B cell (primary cell): ENCODE measurements around the gene NCK2. TPM values are rescaled to one million over a fixed set of nuclear protein-coding genes. Genes with fewer than 3 reads are reported as not detected.

Experiments used
- ATAC-seq: fragments of 200-7000 bp; cut with Tn5 transposase; one replicate; pipeline ENCODE4 v1.10.0; 2021; ENCODE audit warnings: low read depth, mild to moderate bottlenecking, moderate number of reproducible peaks, moderate library complexity
- CTCF ChIA-PET: fragments of 350-600 bp; sonication (Branson Sonifier 250); formaldehyde crosslinking; loops from one replicate; lab custom pipeline; 2021; ENCODE audit warnings: antibody characterized with exemption, inconsistent platforms; lab: Charles Lee
- POLR2A ChIA-PET: fragments of 350-600 bp; sonication (Branson Sonifier 250); formaldehyde crosslinking; loops from one replicate; lab custom pipeline; 2021; ENCODE audit warnings: antibody characterized with exemption; lab: Charles Lee
- DNase-seq: peaks from one replicate; pipeline ENCODE4 v3.0.0; 2013
- H2AFZ ChIP-seq: 2 replicates; pipeline ENCODE4 v1.6.1; 2012; ENCODE audit warnings: mild to moderate bottlenecking, low read depth, low read length; ENCODE audit not compliant: insufficient read depth, poor library complexity, severe bottlenecking
- H3K27ac ChIP-seq, 2 donors: 1 replicate in 1 of 2; 2 replicates in 1 of 2; pipeline ENCODE4 v1.5.1; 2012 to 2013; ENCODE audit warnings: low read length in 2 of 2, mild to moderate bottlenecking in 2 of 2, moderate library complexity in 1 of 2
- H3K27me3 ChIP-seq, 4 experiments: fragments of 200-600 bp in 1 of 4; sonication (generic) in 1 of 4; replicated peaks in 1 of 4; 1 replicate in 2 of 4; 2 replicates in 2 of 4; pipeline versions ENCODE4 v1.6.1 to v1.7.0; 2013 to 2016; ENCODE audit warnings: low read length in 3 of 4, mild to moderate bottlenecking in 2 of 4, mixed read lengths in 1 of 4, moderate library complexity in 1 of 4; ENCODE audit not compliant: insufficient read depth in 4 of 4, control insufficient read depth in 3 of 4; ENCODE audit errors: control extremely low read depth in 1 of 4
- H3K36me3 ChIP-seq, 2 experiments: replicated peaks in 1 of 2; 1 replicate in 1 of 2; 2 replicates in 1 of 2; pipeline versions ENCODE4 v1.6.1 to v1.7.1; 2013; ENCODE audit warnings: low read length in 1 of 2; ENCODE audit not compliant: insufficient read depth in 2 of 2, control insufficient read depth in 1 of 2; ENCODE audit errors: control extremely low read depth in 1 of 2, extremely low read depth in 1 of 2
- H3K4me1 ChIP-seq, 2 donors: fragments of 200-600 bp in 1 of 2; sonication (generic) in 1 of 2; 1 replicate in 1 of 2; 2 replicates in 1 of 2; pipeline versions ENCODE4 v1.5.1 to v1.6.1; 2013 to 2017; ENCODE audit warnings: low read length in 2 of 2; ENCODE audit not compliant: control insufficient read depth in 2 of 2, insufficient read depth in 2 of 2
- H3K4me2 ChIP-seq: replicated peaks from 2 replicates; pipeline ENCODE3; 2012; ENCODE audit warnings: mild to moderate bottlenecking, low read depth, low read length; ENCODE audit not compliant: poor library complexity, severe bottlenecking
- H3K4me3 ChIP-seq, 5 experiments: fragments of 200-600 bp in 1 of 5; sonication (generic) in 1 of 5; 1 replicate in 3 of 5; 2 replicates in 2 of 5; pipeline versions ENCODE4 v1.5.1 to v1.7.0; 2011 to 2016; ENCODE audit warnings: low read length in 4 of 5, mild to moderate bottlenecking in 4 of 5, low read depth in 2 of 5, control low read depth in 1 of 5, moderate library complexity in 1 of 5; ENCODE audit not compliant: insufficient read depth in 1 of 5; ENCODE audit errors: control extremely low read depth in 1 of 5, extremely low read depth in 1 of 5
- H3K79me2 ChIP-seq: fragments of 200-600 bp; sonication (generic); one replicate; pipeline ENCODE4 v1.6.0; 2016; ENCODE audit warnings: low read length; ENCODE audit not compliant: control insufficient read depth, insufficient read depth
- H3K9ac ChIP-seq: fragments of 200-600 bp; sonication (generic); 2 replicates; pipeline ENCODE4 v1.6.1; 2017; ENCODE audit warnings: mild to moderate bottlenecking, low read length, moderate library complexity
- H3K9me3 ChIP-seq, 3 donors: one replicate each; pipeline versions ENCODE4 v1.6.1 to v1.7.1; 2013; ENCODE audit warnings: low read length in 2 of 3; ENCODE audit not compliant: control insufficient read depth in 2 of 3, insufficient read depth in 1 of 3; ENCODE audit errors: control extremely low read depth in 1 of 3
- H4K20me1 ChIP-seq: 2 replicates; pipeline ENCODE4 v1.6.0; 2012; ENCODE audit warnings: mild to moderate bottlenecking, low read length; ENCODE audit not compliant: insufficient read depth, control insufficient read depth, poor library complexity, severe bottlenecking
- H3K27ac Mint-ChIP-seq: one replicate; pipeline ENCODE4 v1.8.0; 2021; ENCODE audit warnings: mixed read lengths
- H3K27me3 Mint-ChIP-seq: one replicate; pipeline ENCODE4 v1.8.0; 2021; ENCODE audit warnings: mixed read lengths
- H3K4me1 Mint-ChIP-seq: one replicate; pipeline ENCODE4 v1.8.0; 2021; ENCODE audit warnings: mixed read lengths
- H3K4me3 Mint-ChIP-seq: one replicate; pipeline ENCODE4 v1.8.0; 2021; ENCODE audit warnings: mixed read lengths
- H3K9me3 Mint-ChIP-seq: one replicate; pipeline ENCODE4 v1.8.0; 2022; ENCODE audit warnings: mixed read lengths; ENCODE audit not compliant: insufficient read depth
- EZH2 ChIP-seq: IDR thresholded peaks from 2 replicates; pipeline ENCODE4 v1.6.1; 2012; ENCODE audit warnings: borderline replicate concordance, low read depth, mild to moderate bottlenecking, moderate library complexity, low read length; ENCODE audit not compliant: insufficient read depth, poor library complexity, severe bottlenecking
- WGBS: methylation state at CpG from one replicate; pipeline ENCODE4 v1.1.5; 2013; ENCODE audit warnings: missing lambda C conversion rate; ENCODE audit not compliant: insufficient coverage; 5-methylcytosine and 5-hydroxymethylcytosine counted together
- intact Hi-C: fragments of 100-400 bp; cut with micrococcal nuclease; formaldehyde crosslinking; loops from one replicate; pipeline ENCODE4 v1.10.0; 2022
- polyA plus RNA-seq: library from polyadenylated mRNA; depleted of rRNA; stranded (reverse); fragments of >200 nt; gene quantifications from 2 replicates; pipeline ENCODE4 v1.2.3, GENCODE V29; 2012
- total RNA-seq, 2 donors: library from RNA; stranded (reverse); fragments of 120-200 nt in 1 of 2; gene quantifications; 1 replicate in 1 of 2; 2 replicates in 1 of 2; pipeline versions ENCODE4 v1.2.3 to v1.2.4, GENCODE V29; 2013 to 2022
- TF ChIP-seq, protein P1 (sequence below): fragments of 200-600 bp; IDR thresholded peaks from one replicate; pipeline ENCODE4 v1.8.0; 2022; ENCODE audit warnings: antibody characterized with exemption, mild to moderate bottlenecking

Gene NCK2
- total and polyA plus RNA-seq, 2 donors (not counting 1 experiment from before 2014, with no cell fraction given): 64.2 to 72.3 TPM

GRCh38 chr2:105934467-105934866 lies 189.8 kb downstream of the NCK2 start:
- no peak overlapping the region for H3K4me3 Mint-ChIP-seq
- CTCF ChIA-PET: no interaction called here
- H4K20me1 ChIP-seq: no peaks in the 10 kb centered on the region

GRCh38 chr2:105935063-105935462 lies 190.4 kb downstream of the NCK2 start:
- no peaks in the 10 kb centered on the region for H3K36me3 ChIP-seq
- Mint-ChIP-seq H3K27ac (no peak overlapping the region), H3K27me3 (no peaks in the 10 kb centered on the region), H3K4me1 (no peaks in the 10 kb centered on the region), H3K4me3 (no peak overlapping the region), H3K9me3 (peaks cover 6% of the 10 kb centered on the region)
- intact Hi-C loops: no loop called here
- WGBS: 70% methylated on average over 1 of the region's 3 CpGs
- no peaks in the 10 kb centered on the region for H4K20me1 ChIP-seq
- no peak for TF ChIP-seq EZH2
- TF ChIP-seq, protein P1, sequence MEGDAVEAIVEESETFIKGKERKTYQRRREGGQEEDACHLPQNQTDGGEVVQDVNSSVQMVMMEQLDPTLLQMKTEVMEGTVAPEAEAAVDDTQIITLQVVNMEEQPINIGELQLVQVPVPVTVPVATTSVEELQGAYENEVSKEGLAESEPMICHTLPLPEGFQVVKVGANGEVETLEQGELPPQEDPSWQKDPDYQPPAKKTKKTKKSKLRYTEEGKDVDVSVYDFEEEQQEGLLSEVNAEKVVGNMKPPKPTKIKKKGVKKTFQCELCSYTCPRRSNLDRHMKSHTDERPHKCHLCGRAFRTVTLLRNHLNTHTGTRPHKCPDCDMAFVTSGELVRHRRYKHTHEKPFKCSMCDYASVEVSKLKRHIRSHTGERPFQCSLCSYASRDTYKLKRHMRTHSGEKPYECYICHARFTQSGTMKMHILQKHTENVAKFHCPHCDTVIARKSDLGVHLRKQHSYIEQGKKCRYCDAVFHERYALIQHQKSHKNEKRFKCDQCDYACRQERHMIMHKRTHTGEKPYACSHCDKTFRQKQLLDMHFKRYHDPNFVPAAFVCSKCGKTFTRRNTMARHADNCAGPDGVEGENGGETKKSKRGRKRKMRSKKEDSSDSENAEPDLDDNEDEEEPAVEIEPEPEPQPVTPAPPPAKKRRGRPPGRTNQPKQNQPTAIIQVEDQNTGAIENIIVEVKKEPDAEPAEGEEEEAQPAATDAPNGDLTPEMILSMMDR: no peak
- H3K4me2 ChIP-seq: no peak overlapping the region
- H3K4me3 ChIP-seq: no peak overlapping the region
- DNase-seq (no peak), ATAC-seq (no peak)
- H3K79me2 ChIP-seq: no peaks in the 10 kb centered on the region
- no peaks in the 10 kb centered on the region for H3K27me3 ChIP-seq
- H3K9ac ChIP-seq: no peak overlapping the region
- ChIA-PET POLR2A (no interaction called here), CTCF (no interaction called here)
- no peak overlapping the region for H2AFZ ChIP-seq
- no peak overlapping the region for H3K27ac ChIP-seq
- no peaks in the 10 kb centered on the region for H3K4me1 ChIP-seq
- H3K9me3 ChIP-seq: peaks cover 0 to 22% (median 3%) of the 10 kb centered on the region in 3 donors

More at GRCh38 chr2:105934467-105934866, 189.8 kb downstream of the NCK2 start:
- TF ChIP-seq EZH2: no peak
- TF ChIP-seq, protein P1: no peak
- Histone ChIP-seq H3K4me2 (no peak overlapping the region), H3K9ac (no peak overlapping the region), H3K4me3 (no peak overlapping the region), H3K79me2 (no peaks in the 10 kb centered on the region), H3K27ac (no peak overlapping the region), H3K4me1 (no peaks in the 10 kb centered on the region), H3K27me3 (no peaks in the 10 kb centered on the region), H3K9me3 (peaks cover 0 to 17% (median 3%) of the 10 kb centered on the region in 3 donors), H2AFZ (no peak overlapping the region), H3K36me3 (no peaks in the 10 kb centered on the region)
- POLR2A ChIA-PET: no interaction called here
- WGBS: 96% methylated on average over 7 of the region's 7 CpGs
- DNase-seq (no peak), ATAC-seq (no peak)
- no peaks in the 10 kb centered on the region for H3K27me3 Mint-ChIP-seq
- H3K4me1 Mint-ChIP-seq: no peaks in the 10 kb centered on the region
- H3K27ac Mint-ChIP-seq: no peak overlapping the region
- intact Hi-C loops: no loop called here
- H3K9me3 Mint-ChIP-seq: peaks cover 4% of the 10 kb centered on the region
